BE2C (cell line): ENCODE results near the gene CCNI.

ENCODE experiments used
- DNase-seq: peaks from one replicate; pipeline ENCODE4 v3.0.0-alpha.2; 2020
- H3K27me3 ChIP-seq: fragments of 250-450 bp; sonication (Bioruptor Pico); 2 replicates; pipeline ENCODE4 v1.5.1; 2020; ENCODE audit warnings: mild to moderate bottlenecking
- H3K36me3 ChIP-seq: fragments of 250-450 bp; sonication (Bioruptor Pico); 2 replicates; pipeline ENCODE4 v1.5.1; 2020; ENCODE audit warnings: mild to moderate bottlenecking
- H3K4me1 ChIP-seq: fragments of 250-450 bp; sonication (Bioruptor Pico); 2 replicates; pipeline ENCODE4 v1.5.1; 2020
- H3K4me3 ChIP-seq: 2 replicates; pipeline ENCODE4 v1.5.1; 2011; ENCODE audit warnings: low read depth, low read length
- H3K9me3 ChIP-seq: fragments of 250-450 bp; sonication (Bioruptor Pico); 2 replicates; pipeline ENCODE4 v1.5.1; 2020
- CTCF ChIP-seq: IDR thresholded peaks from 2 replicates; pipeline ENCODE4 v1.5.1; 2012; ENCODE audit warnings: mild to moderate bottlenecking, low read depth, low read length

Gene CCNI

DNA sequence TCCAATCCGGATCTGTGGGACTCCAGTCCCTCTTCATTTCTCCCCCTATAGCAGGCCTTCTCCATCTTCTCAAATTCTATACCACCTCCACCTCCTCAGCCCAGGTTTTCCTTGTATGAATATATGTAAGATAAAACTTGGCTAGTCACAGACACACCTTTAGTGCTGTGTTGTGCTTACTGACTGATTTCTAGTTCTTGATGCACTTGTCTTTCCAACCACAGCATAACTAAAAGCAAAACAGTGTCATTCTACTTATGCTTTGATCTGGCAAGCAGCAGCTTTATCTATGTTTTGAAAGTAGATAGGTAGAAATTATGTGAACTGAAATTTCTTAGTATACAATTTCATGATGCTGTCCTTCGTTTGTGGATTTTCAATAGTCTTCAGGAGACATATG lies 47.5 kb downstream of the CCNI start:
- H3K27me3 ChIP-seq: no peaks in the 10 kb centered on the region
- no peak overlapping the region for H3K4me3 ChIP-seq
- H3K36me3 ChIP-seq: peaks cover 93% of the 10 kb centered on the region
- no peak for DNase-seq
- H3K9me3 ChIP-seq: no peaks in the 10 kb centered on the region
- TF ChIP-seq CTCF: no peak
- H3K4me1 ChIP-seq: no peaks in the 10 kb centered on the region

DNA sequence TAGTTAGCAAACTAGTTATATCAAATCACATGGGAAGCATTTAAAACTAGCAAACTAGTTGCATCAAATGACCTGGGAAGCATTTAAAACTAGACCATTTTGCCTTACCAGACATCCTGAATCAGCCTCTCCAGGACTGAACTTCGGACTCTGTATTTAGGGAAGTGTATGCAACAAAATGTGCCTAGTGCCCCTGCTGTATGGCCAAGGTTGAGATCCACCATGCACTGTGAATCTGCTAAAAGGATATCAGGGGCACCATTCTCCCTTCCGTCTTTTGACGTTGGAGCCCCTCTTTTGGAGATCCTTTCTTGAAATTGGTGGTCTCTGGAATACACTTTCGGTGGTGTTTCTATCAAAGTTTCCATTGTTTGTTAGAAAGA lies 49.5 kb downstream of the CCNI start:
- TF ChIP-seq CTCF: no peak
- no peak for DNase-seq
- Histone ChIP-seq H3K36me3 (peaks cover 90% of the 10 kb centered on the region), H3K4me1 (no peaks in the 10 kb centered on the region), H3K4me3 (no peak overlapping the region), H3K9me3 (no peaks in the 10 kb centered on the region), H3K27me3 (no peaks in the 10 kb centered on the region)

- DNase-seq: no peak
Observed at GRCh38 chr4:77025643-77026321, 50.0 kb downstream of the CCNI start.

GRCh38 chr4:77023920-77024319 lies 51.9 kb downstream of the CCNI start:
- Histone ChIP-seq H3K4me1 (no peaks in the 10 kb centered on the region), H3K27me3 (no peaks in the 10 kb centered on the region), H3K36me3 (peaks cover 89% of the 10 kb centered on the region), H3K4me3 (no peak overlapping the region), H3K9me3 (no peaks in the 10 kb centered on the region)
- TF ChIP-seq CTCF: no peak
- no peak for DNase-seq

More at GRCh38 chr4:77025643-77026321, 50.0 kb downstream of the CCNI start:
- Histone ChIP-seq H3K4me3 (no peak overlapping the region), H3K36me3 (peaks cover 89% of the 10 kb centered on the region), H3K9me3 (no peaks in the 10 kb centered on the region), H3K27me3 (no peaks in the 10 kb centered on the region), H3K4me1 (no peaks in the 10 kb centered on the region)
- TF ChIP-seq CTCF: no peak

DNA sequence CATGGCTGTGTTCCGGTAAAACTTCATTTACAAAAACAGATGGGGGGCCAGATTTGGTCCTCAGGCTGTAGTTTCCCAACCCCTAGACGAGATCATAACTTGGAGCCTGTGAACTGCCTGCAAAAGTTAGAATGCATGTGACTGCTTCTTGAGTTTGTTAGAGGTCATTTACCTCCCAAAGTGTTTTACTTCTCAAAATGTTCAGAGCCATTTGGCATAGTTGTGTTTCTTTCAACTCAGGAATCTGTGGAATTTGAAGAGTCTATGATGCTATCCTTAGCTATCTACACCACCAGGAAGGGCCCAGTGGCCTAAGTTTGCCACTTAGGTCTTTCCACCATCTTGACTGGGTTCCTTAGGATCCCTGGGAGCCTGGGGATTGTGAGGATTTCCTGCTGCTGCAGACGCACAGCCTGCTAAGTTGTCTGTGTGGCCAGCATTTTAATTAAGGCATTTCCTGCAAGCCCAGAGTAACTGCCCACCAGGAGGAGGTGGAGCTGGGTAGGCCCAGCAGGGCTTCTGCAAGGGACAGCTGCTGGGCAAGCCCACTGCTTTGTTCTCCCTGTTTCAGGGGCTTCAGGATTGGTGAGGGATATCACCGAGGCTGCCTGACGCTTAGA lies 53.1 kb downstream of the CCNI start:
- Histone ChIP-seq H3K36me3 (peaks cover 80% of the 10 kb centered on the region), H3K9me3 (no peaks in the 10 kb centered on the region), H3K4me3 (no peak overlapping the region), H3K4me1 (no peaks in the 10 kb centered on the region), H3K27me3 (no peaks in the 10 kb centered on the region)
- no peak for DNase-seq
- no peak for TF ChIP-seq CTCF

- Histone ChIP-seq H3K27me3 (no peaks in the 10 kb centered on the region), H3K36me3 (peaks cover 73% of the 10 kb centered on the region), H3K4me1 (no peaks in the 10 kb centered on the region), H3K9me3 (no peaks in the 10 kb centered on the region), H3K4me3 (no peak overlapping the region)
- TF ChIP-seq CTCF: no peak
- no peak for DNase-seq
Observed at GRCh38 chr4:77021614-77022089, 54.1 kb downstream of the CCNI start.
